ENCODE results near the gene SUSD1. TPM values are rescaled to one million over a fixed set of nuclear protein-coding genes. Genes with fewer than 3 reads are reported as not detected.

Gene SUSD1
- total and polyA plus RNA-seq, 4 donors = 1.2 to 19.0 (median 3.2) TPM

GRCh38 chr9:112120030-112120341 is 55.1 kb downstream of the SUSD1 start (continued):
- TF ChIP-seq ATF3 (IDR thresholded peaks at IDR 0.05) = no peak

GRCh38 chr9:112119225-112120029 is 55.7 kb downstream of the SUSD1 start:
- peak; percentile 14 to 72 for TF ChIP-seq EGR1 (IDR thresholded peaks at IDR 0.05; ENCODE audit: low read depth in 2 of 2)
- peak; percentile 48 to 73 for TF ChIP-seq HNF4A (conservative IDR thresholded peaks at IDR 0.05)
- TF ChIP-seq ATF3 (IDR thresholded peaks at IDR 0.05) = no peak
- no peak for TF ChIP-seq CTCF (IDR thresholded peaks at IDR 0.05; ENCODE audit: low read depth, low read length, missing input control)
- no peak for TF ChIP-seq NR2F2 (IDR thresholded peaks at IDR 0.05)
- TF ChIP-seq TAF1 (conservative IDR thresholded peaks at IDR 0.05) = no peak
- TF ChIP-seq MAX (IDR thresholded peaks at IDR 0.05) = peak; percentile 67
- TF ChIP-seq GABPA (IDR thresholded peaks at IDR 0.05 in 1 of 2, conservative IDR thresholded peaks at IDR 0.05 in 1 of 2) = peak in 1 of 2 donors; percentile 32
- TF ChIP-seq RAD21 (IDR thresholded peaks at IDR 0.05) = peak; percentile 57 to 63
- TF ChIP-seq REST (IDR thresholded peaks at IDR 0.05) = peak; percentile 85
- TF ChIP-seq JUND (IDR thresholded peaks at IDR 0.05) = peak; percentile 29 to 91
- peak; percentile 76 for TF ChIP-seq SP1 (IDR thresholded peaks at IDR 0.05)
- peak; percentile 85 for TF ChIP-seq FOXA1 (IDR thresholded peaks at IDR 0.05)
- no peak for TF ChIP-seq HNF4G (IDR thresholded peaks at IDR 0.05)
- peak; percentile 96 for TF ChIP-seq YY1 (IDR thresholded peaks at IDR 0.05)
- peak; percentile 47 to 88 for TF ChIP-seq RXRA (IDR thresholded peaks at IDR 0.05)
- TF ChIP-seq ZBTB33 (IDR thresholded peaks at IDR 0.05) = peak; percentile 79
- TF ChIP-seq FOXA2 (IDR thresholded peaks at IDR 0.05) = peak; percentile 46
- Histone ChIP-seq H3K9ac (ENCODE audit: low read depth in 1 of 2, low read length in 2 of 2) (peak overlapping the region; percentile 15 to 61), H3K4me3 (ENCODE audit: low read depth in 1 of 3, low read length in 3 of 3) (peak overlapping the region in 1 of 3 donors; percentile 8)

More at GRCh38 chr9:112119225-112120029, 55.7 kb downstream of the SUSD1 start:
- DNase-seq (ENCODE audit: low spot score) = no peak
- H3K4me1 ChIP-seq (ENCODE audit: control insufficient read depth in 4 of 4, insufficient read depth in 4 of 4, low read length in 3 of 4) = peaks cover 4 to 23% (median 10%) of the 10 kb centered on the region in 4 donors
- 35% methylated on average over 10 of the region's 10 CpGs for WGBS
- no peaks in the 10 kb centered on the region for H3K9me3 ChIP-seq (ENCODE audit: control insufficient read depth in 4 of 4, low read length in 3 of 4)
- peak overlapping the region; percentile 91 to 95 for H3K27ac ChIP-seq (ENCODE audit: low read depth in 1 of 2, low read length in 2 of 2)
- H3K27me3 ChIP-seq (ENCODE audit: control insufficient read depth in 4 of 4, insufficient read depth in 4 of 4, low read length in 3 of 4) = no peaks in the 10 kb centered on the region
- H3K36me3 ChIP-seq (ENCODE audit: control insufficient read depth in 4 of 4, insufficient read depth in 3 of 4, low read depth in 1 of 4, low read length in 3 of 4) = no peaks in the 10 kb centered on the region

Measured in liver (tissue), 9 donors.